Eye (tissue), 1 donor: ENCODE data around the gene AK8.

Experiments
- DNase-seq: peaks from one replicate; pipeline ENCODE4 v3.0.0-alpha.2; 2015

Gene AK8

DNA sequence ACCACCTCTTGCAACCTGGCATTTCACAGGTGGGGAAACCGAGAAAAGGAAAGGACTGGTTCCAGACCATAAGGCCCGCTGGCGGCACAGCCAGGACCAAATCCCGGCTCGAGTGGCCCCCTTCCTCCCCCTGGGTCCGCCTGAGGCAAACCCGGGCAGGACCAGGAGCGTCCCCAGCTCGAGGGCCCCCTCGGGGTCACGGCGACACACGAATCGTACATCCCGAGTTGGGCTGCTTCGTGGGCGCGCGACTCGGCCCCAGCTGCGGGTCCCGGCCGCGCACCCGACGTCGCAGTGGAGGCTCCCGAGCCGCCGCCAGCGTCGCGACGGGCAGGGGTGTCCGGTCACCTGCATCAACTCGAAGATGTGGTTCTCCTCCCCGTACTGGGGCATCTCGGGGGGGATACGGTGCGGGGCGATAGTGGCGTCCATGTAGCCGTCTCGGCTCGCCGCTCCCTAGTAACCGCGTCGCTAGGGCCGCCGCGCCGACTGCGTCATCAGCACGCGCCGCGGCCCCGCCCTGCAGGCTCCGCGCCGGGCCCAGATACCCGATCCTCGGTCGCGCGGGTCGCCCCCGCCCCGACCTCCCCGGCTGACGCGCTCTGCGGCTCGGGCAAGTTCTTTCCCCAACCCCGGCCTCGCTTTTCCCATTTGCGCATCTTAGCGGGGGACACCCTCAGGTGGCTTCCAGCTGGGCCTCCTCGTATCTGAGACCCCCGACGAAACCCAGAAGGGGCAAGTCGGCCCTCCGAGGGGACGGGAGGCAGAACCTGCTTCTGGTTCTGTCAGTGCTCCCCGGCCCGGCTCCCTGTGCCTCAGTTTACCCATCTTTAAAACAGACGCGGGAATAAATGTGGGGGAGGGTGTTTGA is at the start of gene AK8:
Gene AK8, minus strand, starts transcription at position 461 of the 871 bp plus-strand sequence. Its CDS starts 29 bp downstream, at position 432.
- DNase-seq, result peak; percentile 93

- DNase-seq, result no peak
Observed at GRCh38 chr9:132927704-132928103, 49.6 kb upstream of the AK8 start.

- DNase-seq, result no peak
Observed at GRCh38 chr9:132923346-132923902, 45.3 kb upstream of the AK8 start.

GRCh38 chr9:132919614-132920268 is 41.7 kb upstream of the AK8 start:
- DNase-seq, result no peak

DNA sequence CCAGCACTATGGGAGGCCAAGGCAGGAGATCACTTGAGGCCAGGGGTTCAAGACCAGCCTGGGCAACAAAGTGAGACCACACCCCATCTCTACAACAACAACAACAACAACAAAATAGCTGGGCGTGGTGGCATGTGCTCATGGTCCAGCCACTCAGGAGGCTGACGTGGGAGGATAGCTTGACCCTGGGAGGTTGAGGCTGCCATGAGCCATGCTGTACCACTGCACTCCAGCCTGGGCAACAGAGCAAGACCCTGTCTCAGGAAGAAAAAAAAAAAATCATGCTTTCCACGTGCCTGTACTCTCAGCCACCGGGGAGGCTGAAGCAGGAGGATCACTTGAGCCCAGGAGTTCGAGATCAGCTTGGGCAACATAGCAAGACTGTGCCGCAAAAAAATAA is 36.8 kb upstream of the AK8 start:
- DNase-seq, result no peak

DNA sequence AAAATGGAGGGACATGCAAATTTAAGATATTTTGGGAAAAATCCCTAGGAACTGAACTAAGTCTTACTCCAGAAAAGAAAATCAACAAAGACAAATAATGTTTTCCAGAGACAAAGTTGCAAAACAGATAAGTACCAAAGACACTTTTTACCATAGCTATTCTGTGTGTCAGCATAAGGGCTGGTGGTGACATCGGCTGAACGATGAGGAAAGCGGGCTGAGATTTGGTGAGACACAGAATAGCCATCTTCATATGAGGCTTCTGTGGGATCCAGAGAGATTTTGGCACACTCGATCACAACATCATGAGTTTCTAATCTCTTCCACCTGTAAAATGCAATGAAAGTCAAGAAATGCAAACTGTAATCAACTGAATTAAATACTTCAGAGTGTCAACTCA is 34.0 kb upstream of the AK8 start:
- DNase-seq, result no peak

GRCh38 chr9:132910376-132910775 is 32.3 kb upstream of the AK8 start:
- no peak for DNase-seq

GRCh38 chr9:132909311-132909710 is 31.2 kb upstream of the AK8 start:
- no peak for DNase-seq

DNA sequence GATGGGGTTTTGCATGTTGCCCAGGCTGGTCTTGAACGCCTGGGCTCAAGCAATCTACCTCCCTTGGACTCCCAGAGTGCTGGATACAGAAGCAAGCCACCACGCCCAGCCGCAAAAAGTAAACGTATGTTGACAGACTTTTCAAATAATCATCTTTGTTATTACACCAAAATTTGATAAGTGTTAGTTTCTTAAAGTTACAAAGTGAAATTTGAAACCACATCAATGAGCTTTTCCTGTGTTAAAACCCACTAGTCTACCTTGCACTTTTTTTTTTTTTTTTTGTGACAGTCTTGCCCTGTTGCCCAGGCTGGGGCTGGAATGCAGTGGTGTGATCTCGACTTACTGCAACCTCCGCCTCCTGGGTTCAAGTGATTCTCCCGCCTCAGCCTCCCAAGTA is 30.6 kb upstream of the AK8 start:
- no peak for DNase-seq

- no peak for DNase-seq
Observed at GRCh38 chr9:132905726-132906125, 27.6 kb upstream of the AK8 start.

DNA sequence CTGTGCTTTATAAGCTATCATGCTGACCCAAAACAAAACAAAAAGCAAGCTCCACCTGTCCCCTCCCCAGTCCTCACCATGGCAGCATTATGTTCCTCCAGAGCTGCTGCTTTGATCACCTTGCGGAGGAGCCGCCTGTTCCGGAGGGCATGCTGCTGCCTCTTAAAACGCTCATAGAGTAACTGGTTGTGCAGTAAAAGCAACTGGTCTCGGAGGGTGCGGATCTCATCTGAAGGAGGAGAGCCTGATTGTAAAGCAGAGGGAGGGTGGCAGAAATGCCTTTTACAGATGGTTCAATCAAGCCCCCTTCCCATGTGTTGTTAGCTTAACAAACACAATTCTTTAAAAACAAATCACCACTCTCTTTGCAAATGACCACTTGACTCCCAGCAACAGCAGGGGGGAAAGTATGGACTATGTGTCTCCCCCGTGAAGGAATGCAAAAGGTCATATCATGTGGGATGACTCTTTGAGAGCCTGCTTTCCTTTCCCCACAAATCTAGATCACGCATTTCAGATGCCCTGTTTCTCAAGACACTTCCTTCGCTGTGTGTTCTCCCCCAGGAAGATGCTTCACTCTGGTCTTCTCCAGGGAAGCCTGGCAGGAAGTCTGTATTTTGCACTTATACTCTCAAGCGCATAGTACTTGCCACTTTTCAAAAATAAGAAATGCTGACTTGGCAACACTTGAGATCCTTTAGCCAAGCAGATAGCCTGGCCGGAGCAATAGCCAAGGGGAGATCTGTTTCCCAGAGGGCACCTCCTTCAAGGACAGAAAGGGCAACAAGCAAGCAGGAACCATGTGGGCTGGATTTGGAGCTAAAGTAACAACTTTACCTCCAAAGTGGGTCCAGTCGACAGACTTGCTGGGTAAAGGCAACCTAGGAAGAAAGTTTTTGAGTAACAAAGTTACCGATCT is 25.7 kb upstream of the AK8 start:
- DNase-seq, result no peak

GRCh38 chr9:132901858-132902831 is 24.1 kb upstream of the AK8 start:
- peak; percentile 97 for DNase-seq

GRCh38 chr9:132898051-132898450 is 20.0 kb upstream of the AK8 start:
- DNase-seq, result no peak

- no peak for DNase-seq
Observed at GRCh38 chr9:132896906-132897305, 18.8 kb upstream of the AK8 start.

- no peak for DNase-seq
Observed at GRCh38 chr9:132896264-132896663, 18.2 kb upstream of the AK8 start.

DNA sequence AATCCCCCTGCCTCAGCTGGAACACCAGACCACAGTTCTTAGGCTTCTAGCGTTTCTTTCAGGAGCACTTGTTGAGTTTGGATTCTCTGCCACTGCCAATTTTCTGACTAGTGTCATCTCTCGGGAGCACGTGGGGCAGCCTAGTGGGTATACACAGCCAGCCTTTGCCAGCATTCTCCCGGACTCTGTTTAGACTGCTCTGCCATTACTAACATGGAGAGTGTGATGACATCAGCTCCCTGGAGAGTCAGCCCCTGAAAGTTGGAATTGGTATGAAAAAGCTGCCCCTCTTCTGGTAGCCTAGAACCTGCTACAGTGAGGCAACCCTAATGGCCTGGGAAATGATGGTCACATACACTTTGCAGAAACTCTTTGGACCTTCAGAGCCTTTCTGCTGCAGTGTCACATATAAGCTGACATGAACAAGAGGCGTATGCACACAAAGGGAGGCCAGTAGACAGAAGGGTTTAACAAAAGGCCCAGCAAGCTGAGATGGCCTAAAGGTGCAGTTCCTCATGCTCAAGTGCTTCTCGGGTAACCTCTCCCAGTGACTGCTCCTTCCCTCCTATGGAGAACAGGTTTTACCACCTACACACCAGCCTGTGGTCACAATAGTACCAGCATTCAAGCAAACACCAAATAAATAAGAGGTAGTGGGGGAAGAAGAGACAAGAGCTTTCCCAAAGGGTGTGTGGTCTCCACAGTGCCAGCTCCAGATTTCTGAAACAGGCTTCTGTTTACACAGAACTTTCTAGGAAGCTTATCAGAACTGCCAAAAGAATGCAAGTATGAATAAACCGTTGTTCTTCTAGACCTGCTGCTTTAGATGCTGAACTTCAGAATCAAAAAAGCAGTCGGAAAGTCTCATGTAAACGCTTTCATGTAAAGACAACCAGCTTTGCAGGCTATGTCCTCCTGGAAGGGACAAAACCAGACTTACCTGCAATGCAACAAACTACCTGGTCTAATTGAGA is 17.1 kb upstream of the AK8 start:
- DNase-seq, result no peak

DNA sequence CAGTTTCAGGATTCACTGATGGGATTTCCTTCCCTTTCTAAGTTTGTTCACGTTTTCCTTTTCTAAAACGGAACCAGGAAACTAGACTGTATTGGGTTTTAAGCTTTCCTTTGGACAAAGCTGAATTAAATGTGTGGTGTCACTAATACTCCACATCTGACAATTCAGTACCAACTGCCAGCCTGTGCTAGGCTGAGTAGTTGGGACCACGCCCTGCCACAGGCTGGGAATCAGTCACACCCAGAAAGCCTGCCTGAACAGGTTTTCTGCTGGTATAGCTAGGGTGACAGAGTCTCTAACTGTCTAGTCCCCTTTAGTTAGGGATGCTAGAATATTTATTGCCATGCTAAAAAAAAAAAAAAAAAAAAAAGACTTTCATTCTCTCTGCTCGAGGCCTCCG is 16.3 kb upstream of the AK8 start:
- DNase-seq, result no peak

DNA sequence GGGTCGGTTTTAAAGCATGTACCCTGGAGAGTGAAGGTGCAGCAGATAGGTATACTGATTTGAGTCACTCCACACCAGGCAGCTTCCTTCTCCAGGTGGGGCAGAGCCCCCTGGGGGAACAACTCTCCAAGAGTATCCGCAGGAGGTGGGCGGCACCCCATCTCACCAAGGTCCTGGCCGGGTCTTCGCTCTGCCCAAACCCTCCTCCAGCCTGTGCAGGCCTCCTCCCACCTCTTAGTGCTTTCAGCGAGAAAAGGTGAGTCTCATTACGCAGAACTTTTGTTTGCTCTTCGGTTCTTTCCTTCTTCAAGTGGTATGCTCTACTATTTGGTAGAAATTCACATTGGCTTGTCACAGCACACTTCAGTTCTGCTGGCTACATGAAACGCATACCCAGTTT is 14.3 kb upstream of the AK8 start:
- DNase-seq, result no peak

DNA sequence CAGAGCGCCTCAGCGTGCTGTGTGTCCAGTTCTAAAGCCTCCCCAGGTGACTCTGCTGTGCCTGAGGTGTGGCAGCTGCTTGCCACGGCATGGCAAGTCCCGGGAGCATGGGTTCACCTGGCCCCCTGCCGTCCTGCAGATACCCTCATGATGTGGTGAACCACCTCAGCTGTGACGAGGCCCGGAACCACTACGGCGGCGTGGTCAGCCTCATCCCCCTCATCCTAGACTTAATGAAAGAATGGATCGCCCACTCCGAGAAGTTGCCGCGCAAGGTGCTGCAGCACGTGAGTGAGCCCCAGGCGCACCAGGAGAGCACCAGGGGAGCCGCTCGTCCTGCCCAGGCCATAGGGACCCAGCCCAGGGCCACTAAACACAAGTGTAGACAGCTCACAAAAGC is 10.1 kb upstream of the AK8 start:
- DNase-seq, result no peak
